HG03039 (cell line): ENCODE results near the gene RPL10A.
"Not testable (repeated sequence)": the region's sequence is repeated elsewhere in the genome, so short reads cannot be mapped to it uniquely, and the experiment has no call there.

Experiments used
- ATAC-seq: cut with Tn5 transposase; IDR thresholded peaks from one replicate; pipeline ENCODE4 v1.9.1; 2021; ENCODE audit warnings: mild to moderate bottlenecking, moderate library complexity; ENCODE audit not compliant: unreplicated experiment

The RPL10A gene

GRCh38 chr6:35508542-35508941 lies 40.3 kb downstream of the RPL10A start:
- ATAC-seq: no peak

- no peak for ATAC-seq
Observed at GRCh38 chr6:35510916-35511561, 42.8 kb downstream of the RPL10A start.

GRCh38 chr6:35511562-35511941 lies 43.4 kb downstream of the RPL10A start:
- no peak for ATAC-seq

GRCh38 chr6:35512006-35512405 lies 43.8 kb downstream of the RPL10A start:
- ATAC-seq: no peak

GRCh38 chr6:35512740-35513139 lies 44.5 kb downstream of the RPL10A start, which contains the start of gene TULP1:
TULP1 (minus strand) TSS chr6:35512896; CDS start chr6:35512858, 38 bp downstream.
- ATAC-seq: no peak

GRCh38 chr6:35514587-35514986 lies 46.4 kb downstream of the RPL10A start:
- ATAC-seq: no peak

- ATAC-seq: not testable (repeated sequence)
Observed at GRCh38 chr6:35515939-35516338, 47.7 kb downstream of the RPL10A start.

GRCh38 chr6:35516712-35517111 lies 48.5 kb downstream of the RPL10A start:
- no peak for ATAC-seq

- not testable (repeated sequence) for ATAC-seq
Observed at GRCh38 chr6:35517978-35518377, 49.8 kb downstream of the RPL10A start.

- no peak for ATAC-seq
Observed at GRCh38 chr6:35518566-35519312, 50.5 kb downstream of the RPL10A start.

GRCh38 chr6:35519313-35520015 lies 51.3 kb downstream of the RPL10A start:
- no peak for ATAC-seq
